GM23338 (cell line): ENCODE data around the gene PIK3R5. TPM values are rescaled to one million over a fixed set of nuclear protein-coding genes. Genes with fewer than 3 reads are reported as not detected.

Experiments used
- ATAC-seq: fragments of 200-7000 bp; cut with Tn5 transposase; 3 replicates; pipeline ENCODE4 v1.9.1; 2020
- DNase-seq: peaks from one replicate; pipeline ENCODE4 v3.0.0-alpha.2; 2015; ENCODE audit warnings: low spot score
- H2AFZ ChIP-seq: fragments of 200-600 bp; sonication (generic); 2 replicates; pipeline ENCODE4 v1.8.0; 2016; ENCODE audit warnings: antibody characterized with exemption, mild to moderate bottlenecking, moderate library complexity
- H3F3A ChIP-seq: fragments of 200-600 bp; sonication (generic); replicated peaks from 2 replicates; pipeline ENCODE4 v1.8.0; 2017; ENCODE audit warnings: antibody characterized with exemption, mixed run types, low read depth
- H3K27ac ChIP-seq: fragments of 200-600 bp; sonication (generic); 2 replicates; pipeline ENCODE4 v1.6.1; 2016; ENCODE audit warnings: low read depth
- H3K27me3 ChIP-seq: fragments of 200-600 bp; sonication (generic); 2 replicates; pipeline ENCODE4 v1.8.0; 2016; ENCODE audit warnings: mild to moderate bottlenecking, mixed run types, moderate library complexity; ENCODE audit not compliant: insufficient read depth
- H3K36me3 ChIP-seq: fragments of 200-600 bp; sonication (generic); 2 replicates; pipeline ENCODE4 v1.8.0; 2016; ENCODE audit warnings: mild to moderate bottlenecking; ENCODE audit not compliant: insufficient read depth
- H3K4me1 ChIP-seq: fragments of 200-600 bp; sonication (generic); 2 replicates; pipeline ENCODE4 v1.8.0; 2016; ENCODE audit warnings: mild to moderate bottlenecking, moderate library complexity; ENCODE audit not compliant: insufficient read depth
- H3K4me2 ChIP-seq: fragments of 200-600 bp; sonication (generic); 2 replicates; pipeline ENCODE4 v1.7.1; 2017; ENCODE audit warnings: mixed run types
- H3K4me3 ChIP-seq: fragments of 200-600 bp; sonication (generic); 2 replicates; pipeline ENCODE4 v1.6.1; 2016; ENCODE audit warnings: mixed run types
- H3K79me2 ChIP-seq: fragments of 200-600 bp; sonication (generic); replicated peaks from 2 replicates; pipeline ENCODE4 v1.8.0; 2017; ENCODE audit warnings: mild to moderate bottlenecking; ENCODE audit not compliant: insufficient read depth
- H3K9me2 ChIP-seq: fragments of 200-600 bp; sonication (generic); 2 replicates; pipeline ENCODE4 v1.8.0; 2017; ENCODE audit not compliant: insufficient read depth
- H4K20me1 ChIP-seq: fragments of 200-600 bp; sonication (generic); replicated peaks from 2 replicates; pipeline ENCODE4 v1.8.0; 2017; ENCODE audit warnings: mild to moderate bottlenecking; ENCODE audit not compliant: insufficient read depth
- H3K27ac Mint-ChIP-seq: 2 replicates; pipeline ENCODE4 v1.8.0; 2020; ENCODE audit warnings: inconsistent platforms, mild to moderate bottlenecking, moderate library complexity, mixed read lengths
- H3K27me3 Mint-ChIP-seq: 3 replicates; pipeline ENCODE4 v1.8.0; 2022; ENCODE audit warnings: low read depth, mild to moderate bottlenecking, moderate library complexity, mixed read lengths, inconsistent platforms; ENCODE audit not compliant: insufficient read depth, poor library complexity
- H3K36me3 Mint-ChIP-seq: 3 replicates; pipeline ENCODE4 v1.8.0; 2021; ENCODE audit warnings: low read depth, mild to moderate bottlenecking, inconsistent platforms, moderate library complexity, mixed read lengths
- H3K4me1 Mint-ChIP-seq: 3 replicates; pipeline ENCODE4 v1.8.0; 2020; ENCODE audit warnings: mild to moderate bottlenecking, inconsistent platforms, mixed read lengths
- H3K4me3 Mint-ChIP-seq: 3 replicates; pipeline ENCODE4 v1.8.0; 2021; ENCODE audit warnings: moderate library complexity, mild to moderate bottlenecking, inconsistent platforms, mixed read lengths
- H3K9me3 Mint-ChIP-seq: 3 replicates; pipeline ENCODE4 v1.8.0; 2020; ENCODE audit warnings: moderate library complexity, mild to moderate bottlenecking, inconsistent platforms, mixed read lengths
- EZH2 ChIP-seq: fragments of 200-600 bp; sonication (generic); IDR thresholded peaks from one replicate; pipeline ENCODE4 v1.8.0; 2017; ENCODE audit warnings: antibody characterized with exemption, mild to moderate bottlenecking, low read depth; ENCODE audit not compliant: unreplicated experiment
- EZH2phosphoT487 ChIP-seq: fragments of 200-600 bp; sonication (generic); IDR thresholded peaks from one replicate; pipeline ENCODE4 v1.8.1; 2018; ENCODE audit warnings: antibody characterized with exemption; ENCODE audit not compliant: unreplicated experiment
- REST ChIP-seq: IDR thresholded peaks from one replicate; pipeline ENCODE4 v1.6.1; 2018; ENCODE audit warnings: antibody characterized with exemption; ENCODE audit not compliant: unreplicated experiment
- polyA plus RNA-seq: library from polyadenylated mRNA; unstranded; fragments of >200 nt; fragmentation: Nextera tagmentation; extraction: Ambion mirVana; gene quantifications from 2 replicates; pipeline ENCODE4 v1.2.1, GENCODE V29; 2016
- total RNA-seq: library from RNA; depleted of rRNA; stranded (reverse); fragments of >200 nt; shearing (Covaris generic); gene quantifications from 2 replicates; pipeline ENCODE4 v1.2.3, GENCODE V29; 2014
- TF ChIP-seq, protein P1 (sequence below), 2 experiments: fragments of 200-600 bp in 1 of 2; sonication (generic) in 1 of 2; conservative IDR thresholded peaks; 2 replicates each; pipeline versions ENCODE4 v1.5.1 to v1.6.1; 2016 to 2017; ENCODE audit warnings: antibody characterized with exemption in 2 of 2, low read depth in 2 of 2, mild to moderate bottlenecking in 2 of 2, moderate library complexity in 1 of 2

PIK3R5 gene
- total and polyA plus RNA-seq, 2 experiments from 2014 or later = 1.7 to 9.4 TPM

DNA sequence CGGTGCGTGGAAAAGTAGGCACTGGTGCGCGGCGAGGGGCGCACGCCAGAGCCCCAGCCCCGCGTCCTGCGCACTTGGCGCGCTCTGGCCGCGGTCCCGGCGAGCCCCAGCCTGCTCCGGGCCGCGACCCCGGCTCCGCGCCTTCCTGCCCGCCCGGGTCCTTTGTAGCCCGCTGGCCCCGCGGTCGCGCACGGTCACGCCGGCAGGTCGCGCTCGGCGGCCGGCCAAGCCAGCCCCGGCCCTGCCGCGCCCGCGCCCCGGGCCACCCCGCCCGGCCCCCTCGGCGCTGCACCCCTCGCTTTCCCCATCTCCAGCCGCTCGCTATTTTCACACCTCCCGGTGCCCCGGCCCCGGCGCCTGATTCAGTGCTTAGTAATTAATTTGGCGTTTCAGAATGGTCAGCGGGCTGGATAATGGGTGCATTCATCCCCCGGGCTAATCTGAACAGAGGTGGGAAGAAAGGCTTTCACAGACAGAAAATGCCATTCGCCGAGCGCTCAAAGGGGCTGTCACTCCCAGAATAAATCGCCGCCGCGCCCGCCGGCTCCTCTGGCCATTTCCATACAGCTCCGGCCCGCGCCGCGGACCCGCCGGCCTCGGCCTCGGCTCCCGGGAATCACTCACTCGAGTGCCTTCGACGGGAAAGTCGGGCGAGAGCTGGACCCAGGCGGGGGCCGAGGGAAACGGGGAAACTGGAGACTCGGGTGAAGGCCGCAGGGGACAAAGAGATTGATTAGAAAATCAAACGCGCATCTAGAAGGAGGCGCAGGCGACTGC lies 38.0 kb upstream of the PIK3R5 start:
- ATAC-seq (peak; percentile 16), DNase-seq (peak; percentile 63)
- H3K4me1 Mint-ChIP-seq = peaks cover 12% of the 10 kb centered on the region
- H3F3A ChIP-seq = no peaks in the 10 kb centered on the region
- H3K4me3 Mint-ChIP-seq = peak overlapping the region; percentile 62
- peak overlapping the region; percentile 88 for H2AFZ ChIP-seq
- H3K4me2 ChIP-seq = peak overlapping the region; percentile 85
- peaks cover 16% of the 10 kb centered on the region for H3K4me1 ChIP-seq
- H3K36me3 ChIP-seq = no peaks in the 10 kb centered on the region; the same call in 1 of the 2 replicates
- no peak overlapping the region for H3K27ac ChIP-seq
- no peaks in the 10 kb centered on the region; the same call in 2 of the 3 replicates for H3K36me3 Mint-ChIP-seq
- no peak overlapping the region for H3K27ac Mint-ChIP-seq
- peaks cover 88% of the 10 kb centered on the region for H3K27me3 ChIP-seq
- peaks cover 70% of the 10 kb centered on the region for H3K27me3 Mint-ChIP-seq
- H3K4me3 ChIP-seq = peak overlapping the region; percentile 60
- H3K79me2 ChIP-seq = no peaks in the 10 kb centered on the region
- no peaks in the 10 kb centered on the region for H3K9me2 ChIP-seq
- TF ChIP-seq REST (no peak), EZH2 (peak; percentile 97)
- H4K20me1 ChIP-seq = no peaks in the 10 kb centered on the region; the same call in 1 of the 2 replicates
- H3K9me3 Mint-ChIP-seq = no peaks in the 10 kb centered on the region; the same call in 2 of the 3 replicates

DNA sequence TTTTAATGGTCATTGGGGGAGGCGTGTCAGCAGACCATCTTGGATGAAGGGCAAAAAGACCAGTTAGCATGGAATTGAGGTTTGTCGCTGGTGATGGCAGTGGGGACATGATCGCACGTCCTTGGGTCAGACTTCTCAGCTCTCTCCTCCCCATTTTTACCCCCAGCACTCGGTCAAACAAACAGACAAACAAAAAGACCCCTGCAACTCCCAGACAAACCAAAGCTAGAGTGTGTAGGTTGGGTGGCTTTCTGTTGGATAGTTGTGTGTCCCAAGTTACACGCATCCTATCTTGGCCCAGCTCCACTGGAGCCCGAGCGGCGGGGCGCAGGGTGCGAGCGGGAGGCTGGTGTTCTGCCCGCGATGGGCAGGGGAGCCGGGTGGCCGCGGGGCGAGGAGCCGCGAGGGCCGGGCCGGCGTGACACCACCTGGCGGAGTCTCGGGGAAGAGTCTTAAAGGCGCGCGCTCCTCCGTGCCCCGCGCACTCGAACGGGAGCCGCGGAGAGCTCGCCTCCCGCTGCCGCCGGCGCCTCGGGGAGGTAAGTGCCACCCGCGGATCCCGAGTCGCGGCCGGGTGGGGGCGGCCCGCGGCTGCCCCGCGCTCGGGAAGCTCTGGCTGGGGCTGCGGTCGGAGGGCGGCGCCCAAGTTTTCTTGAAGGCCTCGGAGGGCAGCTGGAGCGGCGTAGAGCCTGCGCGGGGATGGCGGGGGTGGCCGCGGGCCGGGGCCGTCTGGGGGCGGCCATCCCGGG lies 37.3 kb upstream of the PIK3R5 start:
- H2AFZ ChIP-seq = peak overlapping the region; percentile 86; the same call in 1 of the 2 replicates
- H3K79me2 ChIP-seq = no peaks in the 10 kb centered on the region
- no peaks in the 10 kb centered on the region for H3K9me2 ChIP-seq
- H3K27me3 Mint-ChIP-seq = peaks cover 67% of the 10 kb centered on the region
- H3F3A ChIP-seq = no peaks in the 10 kb centered on the region
- H4K20me1 ChIP-seq = no peaks in the 10 kb centered on the region; the same call in 1 of the 2 replicates
- H3K36me3 Mint-ChIP-seq = no peaks in the 10 kb centered on the region; the same call in 2 of the 3 replicates
- DNase-seq (peak; percentile 67), ATAC-seq (peak; percentile 62)
- H3K27ac ChIP-seq = no peak overlapping the region
- H3K4me1 Mint-ChIP-seq = peaks cover 12% of the 10 kb centered on the region
- H3K4me3 Mint-ChIP-seq = peak overlapping the region; percentile 62
- peak overlapping the region; percentile 81 for H3K4me2 ChIP-seq
- H3K9me3 Mint-ChIP-seq = no peaks in the 10 kb centered on the region; the same call in 2 of the 3 replicates
- H3K36me3 ChIP-seq = no peaks in the 10 kb centered on the region; the same call in 1 of the 2 replicates
- H3K27ac Mint-ChIP-seq = no peak overlapping the region
- peaks cover 81% of the 10 kb centered on the region for H3K27me3 ChIP-seq
- peak overlapping the region; percentile 57 for H3K4me3 ChIP-seq
- TF ChIP-seq, protein P1, sequence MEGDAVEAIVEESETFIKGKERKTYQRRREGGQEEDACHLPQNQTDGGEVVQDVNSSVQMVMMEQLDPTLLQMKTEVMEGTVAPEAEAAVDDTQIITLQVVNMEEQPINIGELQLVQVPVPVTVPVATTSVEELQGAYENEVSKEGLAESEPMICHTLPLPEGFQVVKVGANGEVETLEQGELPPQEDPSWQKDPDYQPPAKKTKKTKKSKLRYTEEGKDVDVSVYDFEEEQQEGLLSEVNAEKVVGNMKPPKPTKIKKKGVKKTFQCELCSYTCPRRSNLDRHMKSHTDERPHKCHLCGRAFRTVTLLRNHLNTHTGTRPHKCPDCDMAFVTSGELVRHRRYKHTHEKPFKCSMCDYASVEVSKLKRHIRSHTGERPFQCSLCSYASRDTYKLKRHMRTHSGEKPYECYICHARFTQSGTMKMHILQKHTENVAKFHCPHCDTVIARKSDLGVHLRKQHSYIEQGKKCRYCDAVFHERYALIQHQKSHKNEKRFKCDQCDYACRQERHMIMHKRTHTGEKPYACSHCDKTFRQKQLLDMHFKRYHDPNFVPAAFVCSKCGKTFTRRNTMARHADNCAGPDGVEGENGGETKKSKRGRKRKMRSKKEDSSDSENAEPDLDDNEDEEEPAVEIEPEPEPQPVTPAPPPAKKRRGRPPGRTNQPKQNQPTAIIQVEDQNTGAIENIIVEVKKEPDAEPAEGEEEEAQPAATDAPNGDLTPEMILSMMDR (conservative IDR thresholded peaks at IDR 0.05; ENCODE audit: low read depth in 2 of 2) = 0 out of 4 replicates have a peak, but pooled peaks of 1 of the 2 experiments have one; percentile 20
- TF ChIP-seq EZH2 (peak; percentile 94), EZH2phosphoT487 (no peak), REST (no peak)
- peaks cover 16% of the 10 kb centered on the region for H3K4me1 ChIP-seq
